ENCODE results near the gene HSPA9.

Gene HSPA9

GRCh38 chr5:138575194-138576015 lies at the start of gene HSPA9:
Gene HSPA9, minus strand, starts transcription at chr5:138575401. Its CDS starts 83 bp downstream, at chr5:138575318.
- DNase-seq (ENCODE audit: low spot score) = peak; percentile 99

GRCh38 chr5:138623053-138623452 lies 47.9 kb upstream of the HSPA9 start:
- DNase-seq (ENCODE audit: low spot score) = no peak

GRCh38 chr5:138622051-138622450 lies 46.9 kb upstream of the HSPA9 start:
- DNase-seq (ENCODE audit: low spot score) = no peak

GRCh38 chr5:138620663-138621224 lies 45.5 kb upstream of the HSPA9 start:
- DNase-seq (ENCODE audit: low spot score) = no peak

DNA sequence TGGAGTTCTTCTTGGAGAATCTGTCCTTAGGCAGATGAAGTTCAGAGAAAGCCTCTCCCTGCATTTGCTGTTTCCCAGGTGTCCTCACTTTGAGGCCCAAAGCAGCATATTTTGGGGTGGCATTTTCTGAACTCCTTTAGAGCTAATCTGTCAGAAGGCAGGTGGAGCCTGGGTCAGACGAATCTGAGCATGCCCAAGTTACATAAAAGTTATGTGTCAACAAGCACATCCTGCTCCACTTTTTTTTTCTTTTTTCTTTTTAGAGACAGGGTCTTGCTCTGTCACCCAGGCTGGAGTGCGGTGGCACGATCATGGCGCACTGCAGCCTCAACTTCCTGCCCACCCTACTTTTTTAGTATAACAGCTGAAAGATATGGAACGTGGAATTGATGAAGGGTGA lies 41.3 kb upstream of the HSPA9 start:
- DNase-seq (ENCODE audit: low spot score) = no peak

GRCh38 chr5:138615461-138615860 lies 40.3 kb upstream of the HSPA9 start:
- no peak for DNase-seq (ENCODE audit: low spot score)

GRCh38 chr5:138611678-138612218 lies 36.5 kb upstream of the HSPA9 start:
- DNase-seq (ENCODE audit: low spot score) = no peak

DNA sequence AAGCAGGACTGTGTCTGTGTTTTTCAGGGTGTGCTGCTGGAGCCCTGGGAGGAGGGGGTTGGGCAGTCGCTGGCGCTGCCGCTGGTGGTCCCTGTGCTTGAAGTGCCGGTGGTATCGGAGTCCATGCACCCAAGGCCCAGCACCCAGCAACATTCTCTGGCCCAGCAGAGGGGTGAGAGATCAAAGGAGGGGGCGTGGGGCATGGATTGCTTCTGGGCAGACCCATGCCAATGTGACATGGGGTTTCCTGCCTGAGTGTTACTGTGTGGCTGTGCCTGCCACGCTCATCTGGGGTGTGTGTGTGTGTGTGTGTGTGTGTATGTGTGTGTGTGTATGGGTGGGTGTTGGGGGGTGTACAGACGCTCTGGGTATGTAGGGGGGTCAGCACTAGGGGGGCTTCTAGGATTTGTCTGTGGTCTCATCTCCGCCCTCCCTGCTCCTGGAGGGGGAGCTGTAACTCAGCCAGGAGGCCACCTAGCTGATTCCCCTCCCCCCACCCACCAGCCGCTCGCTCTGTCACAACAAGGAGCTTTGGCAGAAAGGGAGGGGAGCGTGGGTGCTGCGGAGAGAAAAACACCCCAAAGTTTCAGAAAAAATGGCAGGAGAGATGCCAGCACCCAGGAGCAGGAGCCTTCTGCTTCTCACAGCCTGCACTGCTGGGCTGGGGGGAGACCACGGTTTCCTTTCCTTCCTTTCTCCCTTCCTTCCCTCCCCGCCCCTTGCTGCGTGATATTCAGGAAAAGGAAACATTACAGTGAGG lies 35.9 kb upstream of the HSPA9 start:
- no peak for DNase-seq (ENCODE audit: low spot score)

DNA sequence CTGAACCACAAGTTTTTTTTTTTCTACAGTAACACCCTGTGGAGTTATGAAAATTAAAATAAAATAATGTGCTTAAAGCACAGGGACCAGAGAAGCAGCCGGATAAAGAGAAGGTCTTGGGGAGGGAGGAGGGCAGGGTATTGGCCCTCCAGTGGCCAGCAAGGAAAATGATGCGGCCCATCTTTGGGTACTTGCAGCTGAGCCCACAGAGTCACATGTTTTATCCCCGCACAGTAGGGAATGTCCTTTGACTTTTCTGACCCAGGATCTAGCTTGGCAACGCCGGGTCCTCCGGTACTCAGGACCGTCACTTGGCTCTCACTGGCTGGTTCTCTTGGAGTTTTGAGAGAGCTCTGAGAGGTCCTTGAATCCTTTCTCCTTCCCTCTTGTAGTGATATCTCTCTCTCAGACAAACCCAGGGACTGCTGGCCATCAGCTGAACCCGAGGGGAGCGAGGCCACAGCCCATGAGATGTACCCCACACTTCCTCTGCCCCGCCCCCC lies 35.3 kb upstream of the HSPA9 start:
- no peak for DNase-seq (ENCODE audit: low spot score)

DNA sequence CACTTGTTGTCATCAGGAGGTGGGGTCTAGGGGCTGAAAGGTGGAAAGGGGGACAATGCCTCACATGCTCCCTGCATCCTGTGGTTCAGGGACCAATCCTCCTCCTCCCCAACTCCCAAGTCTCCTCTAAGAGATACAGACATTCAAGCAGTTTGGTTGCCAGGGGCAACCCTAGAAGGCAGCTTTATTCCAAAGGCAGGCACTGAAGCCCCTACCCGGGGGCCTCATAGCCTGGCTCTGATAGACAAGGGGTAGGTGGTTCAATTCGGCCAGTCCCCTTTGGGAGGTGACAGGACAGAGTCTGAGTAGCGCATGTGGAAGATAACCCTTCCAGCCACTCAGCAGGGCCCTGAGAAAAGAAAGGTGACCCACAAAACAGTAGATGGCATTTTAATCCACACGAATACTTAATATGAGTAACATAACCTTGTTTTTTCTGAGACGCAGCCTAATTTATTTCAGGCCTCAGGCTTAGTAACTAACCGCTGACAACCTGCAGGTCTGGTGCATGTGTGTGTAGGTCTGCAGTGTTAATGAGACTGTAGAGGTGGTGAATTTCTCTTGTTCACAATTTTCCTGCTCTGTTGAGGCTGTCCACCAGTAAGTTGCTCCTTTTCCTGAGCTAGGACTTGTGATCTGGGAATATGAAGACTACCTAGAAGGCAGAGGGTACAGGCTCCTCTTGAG lies 31.3 kb upstream of the HSPA9 start:
- DNase-seq (ENCODE audit: low spot score) = no peak

GRCh38 chr5:138605254-138605972 lies 30.2 kb upstream of the HSPA9 start:
- no peak for DNase-seq (ENCODE audit: low spot score)

- no peak for DNase-seq (ENCODE audit: low spot score)
Measured at GRCh38 chr5:138604176-138604785, 29.1 kb upstream of the HSPA9 start.

DNA sequence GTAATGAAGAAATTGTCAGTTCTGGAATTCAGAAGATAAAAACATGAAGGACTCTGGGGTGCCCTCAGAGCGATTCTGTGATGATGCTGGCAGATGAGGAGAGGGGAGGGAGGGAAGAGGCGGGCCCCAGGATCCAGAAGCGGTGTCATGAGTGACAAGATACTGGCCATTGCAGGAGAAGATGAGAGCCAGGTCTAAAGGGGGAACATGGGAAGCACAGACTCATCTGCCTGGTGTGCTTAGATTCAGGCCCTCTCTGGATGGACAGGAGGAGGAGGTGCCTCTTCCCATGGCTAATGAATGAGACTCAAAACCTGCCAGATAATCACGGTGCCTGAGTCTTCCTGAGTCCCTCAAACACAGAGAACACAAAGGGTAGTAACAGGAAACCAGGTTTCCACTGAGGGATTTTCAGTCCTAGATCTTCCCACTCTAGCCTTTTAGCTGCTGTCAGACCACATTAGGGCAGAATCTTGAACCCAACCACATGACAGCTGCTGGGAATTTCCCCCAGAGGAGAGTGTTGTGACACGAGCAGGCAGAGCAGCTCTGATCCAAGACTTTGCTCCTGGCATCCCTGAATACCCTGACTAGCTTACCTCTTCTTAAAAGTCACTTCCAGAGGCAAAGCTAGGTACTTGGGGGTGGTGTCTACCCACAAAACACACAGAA lies 28.2 kb upstream of the HSPA9 start:
- peak; percentile 10 for DNase-seq (ENCODE audit: low spot score)

DNA sequence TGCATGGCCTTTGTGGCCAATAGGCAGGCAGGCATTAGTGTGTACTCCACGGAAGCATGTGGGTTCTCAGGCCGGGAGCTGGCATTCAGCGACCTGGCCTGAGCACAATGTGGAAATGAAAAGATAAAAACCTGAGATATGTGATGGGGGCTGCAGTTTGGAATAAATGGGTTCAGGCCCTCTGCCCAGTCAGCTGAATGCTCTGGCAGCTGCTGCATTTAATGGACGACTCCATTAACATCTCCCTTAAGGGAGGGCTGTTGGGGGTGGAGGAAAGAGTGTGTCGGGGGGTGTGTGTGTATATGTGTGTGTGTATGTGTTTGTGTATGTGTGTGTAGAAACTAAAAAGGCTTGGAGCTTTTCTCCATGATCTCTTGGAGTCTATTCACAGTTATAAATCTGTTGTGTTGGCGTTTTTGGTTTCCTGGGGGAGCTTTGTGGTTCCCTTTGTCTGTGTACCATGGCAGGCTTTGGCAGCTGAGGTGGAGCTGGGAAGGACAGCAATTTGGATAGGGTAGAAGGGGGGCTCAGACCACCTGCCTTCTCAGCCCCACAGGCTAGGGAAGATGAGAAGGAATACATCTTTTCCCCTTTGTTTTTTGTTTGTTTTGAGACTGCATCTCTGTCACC lies 27.3 kb upstream of the HSPA9 start:
- no peak for DNase-seq (ENCODE audit: low spot score)

GRCh38 chr5:138601444-138601843 lies 26.2 kb upstream of the HSPA9 start:
- peak; percentile 62 for DNase-seq (ENCODE audit: low spot score)

- no peak for DNase-seq (ENCODE audit: low spot score)
Measured at GRCh38 chr5:138600446-138600845, 25.2 kb upstream of the HSPA9 start.

DNA sequence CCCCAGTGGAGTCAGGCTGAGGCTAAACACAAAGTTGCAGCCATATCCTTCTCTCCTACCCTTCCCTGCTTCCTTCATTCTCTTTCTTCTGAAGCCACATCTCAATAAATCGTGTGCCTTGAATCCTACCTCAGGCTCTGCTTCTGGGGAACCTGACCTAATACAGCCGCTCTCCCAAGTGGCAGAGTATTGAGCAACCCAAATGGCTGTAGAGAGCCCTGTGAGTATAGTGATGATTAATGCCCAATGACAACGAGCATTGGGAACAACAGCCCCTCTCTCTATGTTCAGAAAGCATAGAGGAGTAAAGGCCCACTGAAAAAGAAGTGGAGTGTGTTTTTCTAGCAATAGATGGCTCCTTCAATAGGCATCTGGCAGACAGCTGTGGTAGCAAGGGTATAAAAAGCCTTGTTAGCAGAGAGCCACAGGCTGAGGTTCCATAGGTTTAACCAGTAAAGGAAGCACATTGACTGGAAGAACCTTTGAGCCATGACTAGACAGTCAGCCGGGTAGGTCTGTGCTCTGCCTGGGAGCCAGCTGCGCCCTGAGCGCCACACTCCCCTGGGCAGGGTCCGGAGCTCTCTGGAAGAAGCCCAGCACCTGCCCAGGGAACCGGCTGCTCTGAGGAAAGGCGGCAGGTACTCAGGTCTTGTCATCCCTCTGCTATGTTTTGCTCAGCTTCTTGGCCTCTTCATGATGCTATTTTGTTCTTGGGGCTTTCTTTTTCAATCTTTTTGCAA lies 22.6 kb upstream of the HSPA9 start:
- no peak for DNase-seq (ENCODE audit: low spot score)

DNA sequence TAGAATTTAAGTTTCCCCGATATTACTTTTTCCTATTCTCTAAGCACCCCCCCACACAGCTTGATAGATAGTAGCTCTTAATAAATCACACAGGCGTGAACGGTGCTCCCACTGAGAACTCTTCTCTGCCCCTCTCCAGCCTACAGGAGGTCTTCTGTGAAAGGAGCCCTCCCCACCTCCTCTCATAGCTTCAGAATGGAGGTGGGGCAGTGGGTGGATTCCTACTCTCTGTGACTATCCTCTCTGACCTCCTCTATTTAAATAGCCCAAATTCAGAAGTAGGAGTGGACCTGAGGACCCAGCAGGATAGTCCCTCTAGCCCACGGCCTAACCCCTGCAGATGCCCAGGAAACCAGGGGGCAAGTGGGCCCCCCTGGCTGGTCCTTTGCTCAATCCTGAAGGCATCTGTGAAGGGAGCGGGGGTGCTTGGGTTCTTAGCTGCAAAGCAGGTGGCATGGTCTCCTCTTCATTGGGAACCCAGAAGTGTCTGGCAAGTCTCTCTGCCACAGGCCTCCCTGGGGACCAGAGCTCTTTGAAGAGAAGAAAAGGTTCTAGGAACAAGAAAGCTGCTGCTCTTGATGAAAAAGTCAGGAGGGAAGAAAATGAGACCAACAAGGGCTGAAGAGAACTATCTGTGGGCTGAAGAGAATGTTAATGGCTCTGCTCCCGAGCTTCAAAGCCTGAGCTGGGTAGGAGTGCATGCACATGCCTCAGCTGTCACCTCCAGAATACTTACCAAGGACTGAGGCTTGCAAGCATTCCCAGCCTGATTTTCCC lies 21.1 kb upstream of the HSPA9 start:
- no peak for DNase-seq (ENCODE audit: low spot score)
